Right renal pelvis (tissue), 4 donors: ENCODE data around the gene TRHDE. TPM values are rescaled to one million over a fixed set of nuclear protein-coding genes. Genes with fewer than 3 reads are reported as not detected.
"Not testable (repeated sequence)": the region's sequence is repeated elsewhere in the genome, so short reads cannot be mapped to it uniquely, and the experiment has no call there.

ENCODE experiments used
- DNase-seq, 4 donors: peaks; one replicate each; pipeline ENCODE4 v3.0.0-alpha.2; 2013; ENCODE audit warnings: low read depth in 4 of 4, low spot score in 3 of 4, missing footprints in 1 of 4
- polyA plus RNA-seq, 4 donors: library from polyadenylated mRNA; unstranded; fragments of 120-200 nt; gene quantifications; one replicate each; pipeline ENCODE4 v1.2.1, GENCODE V29; 2013; ENCODE audit not compliant: insufficient read length in 4 of 4

The TRHDE gene
- polyA plus RNA-seq, 4 donors = 26.4 to 29.4 (median 28.0) TPM

DNA sequence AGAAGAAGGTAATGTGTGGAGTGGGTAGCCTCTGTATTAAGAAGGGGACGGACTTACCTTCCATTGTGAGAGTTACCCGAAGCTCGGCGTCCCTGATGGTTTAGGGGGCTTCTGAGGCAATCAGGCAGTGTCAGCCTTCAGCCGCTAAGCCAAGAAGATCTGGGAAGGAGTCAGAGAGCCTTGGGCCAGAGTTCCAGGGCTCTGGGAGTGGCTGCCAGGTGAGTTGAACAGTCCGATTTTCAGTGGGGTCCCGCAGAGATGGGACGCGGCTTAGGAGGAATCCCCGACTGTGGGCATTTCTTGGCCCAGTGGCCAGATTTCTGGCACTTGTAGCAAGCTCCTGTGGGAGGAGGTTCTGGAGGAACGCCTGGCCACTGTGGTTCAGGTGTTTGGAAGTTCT, 439.9 kb downstream of the TRHDE start:
- DNase-seq = not testable (repeated sequence)

DNA sequence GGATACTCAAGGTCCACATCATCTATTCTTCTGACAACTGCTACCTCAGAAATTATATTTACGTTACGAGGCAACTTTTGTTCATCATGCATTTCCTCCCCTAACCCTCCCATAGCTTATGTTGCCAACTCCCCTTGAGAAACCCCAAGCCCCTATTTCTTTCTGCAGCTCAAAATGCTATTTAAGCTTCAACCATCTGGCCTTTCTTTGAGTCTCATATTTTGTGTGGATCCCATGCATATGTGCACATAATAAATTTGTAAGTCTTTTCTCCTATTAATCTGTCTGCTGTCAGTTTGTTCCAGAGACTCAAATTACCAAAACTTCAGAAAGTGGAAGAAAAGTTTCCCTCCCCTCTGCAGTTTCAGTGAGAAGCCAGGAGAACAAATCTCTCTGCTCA, 444.1 kb downstream of the TRHDE start:
- no peak for DNase-seq

DNA sequence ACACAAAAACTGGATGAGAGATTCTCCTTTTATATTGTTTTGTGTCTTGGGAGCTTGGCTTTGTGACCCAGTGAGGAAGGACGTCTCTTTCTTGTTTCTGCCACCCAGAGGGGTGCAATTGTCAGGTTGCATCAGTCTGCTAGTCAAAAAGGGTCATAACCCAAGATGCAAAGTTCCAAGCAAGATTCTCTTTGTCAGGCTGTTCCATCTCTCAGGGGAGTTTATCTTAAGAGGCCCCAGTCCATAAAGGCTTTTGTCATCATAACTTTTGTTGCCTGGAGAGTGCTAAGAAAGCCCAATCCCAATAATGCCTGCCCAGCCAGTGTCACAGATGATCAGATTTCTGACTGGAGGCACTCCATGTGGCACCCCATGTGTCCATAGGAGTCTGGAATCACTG, 444.9 kb downstream of the TRHDE start:
- no peak for DNase-seq
